Measurements from ENCODE around the gene ZNF761.

ZNF761 gene

DNA sequence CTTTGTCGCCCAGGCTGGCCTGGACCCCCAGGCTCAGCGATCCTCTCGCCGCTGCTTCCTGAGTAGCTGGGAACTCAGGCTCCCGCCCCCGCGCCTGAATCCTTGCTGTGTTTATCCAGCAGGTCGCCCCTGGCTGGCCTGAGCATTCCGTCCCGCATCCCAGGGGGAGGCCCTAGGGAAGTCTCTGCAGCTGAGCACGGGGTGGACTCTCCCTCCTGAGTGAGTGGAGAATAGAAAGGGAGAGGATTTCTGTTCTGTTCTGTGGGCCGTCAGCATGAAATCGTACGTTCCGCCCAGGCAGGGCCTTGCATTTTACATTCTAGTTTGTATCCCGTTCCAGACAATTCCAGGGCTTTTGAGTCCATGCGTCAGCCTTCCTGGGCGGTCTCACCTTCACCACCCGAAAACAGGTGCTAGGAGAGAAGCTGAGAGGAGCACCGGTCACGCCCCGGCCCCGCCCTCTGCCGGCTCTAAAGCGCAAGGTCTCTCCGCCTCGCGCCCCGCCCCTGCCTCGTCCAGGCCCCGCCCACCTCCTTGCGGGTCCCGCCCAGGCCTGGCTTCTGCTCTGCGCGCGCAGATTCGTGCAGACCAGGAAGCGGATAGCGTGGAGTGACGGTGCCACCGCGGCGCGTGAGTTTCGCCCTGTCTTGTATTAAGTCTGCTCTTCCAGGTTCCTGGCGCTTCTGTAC, at the start of gene ZNF761:
TSS of gene ZNF761 (plus strand) at position 586 of the 689 bp plus-strand sequence. CDS start 15,285 bp downstream, outside the sequence.
- ATAC-seq, result peak; percentile 100

DNA sequence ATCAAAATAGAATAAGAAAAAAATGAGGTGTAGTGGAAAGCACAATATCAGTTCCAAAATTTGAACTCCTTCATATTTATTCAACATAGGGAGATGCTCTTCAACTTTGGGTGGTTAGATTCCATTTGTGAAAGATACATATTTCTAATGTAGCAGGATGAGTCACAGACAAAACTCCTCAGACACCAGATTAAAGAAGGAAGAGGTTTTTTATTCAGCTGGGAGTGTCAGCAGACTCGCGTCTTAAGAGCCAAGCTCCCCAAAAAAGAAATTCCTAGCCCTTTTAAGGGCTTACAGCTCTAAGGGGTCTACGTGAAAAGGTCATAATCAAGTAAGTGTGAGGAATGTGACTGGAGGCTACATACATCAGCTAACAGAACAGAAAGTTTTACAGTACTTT, 43.6 kb upstream of the ZNF761 start:
- ATAC-seq, result no peak
- TF ChIP-seq BACH2 (CRISPR knock-in tag; IDR thresholded peaks at IDR 0.05; ENCODE audit: borderline replicate concordance), result no peak
- TF ChIP-seq ESRRG (CRISPR knock-in tag; IDR thresholded peaks at IDR 0.05), result no peak

More for the DNA sequence above, at the start of gene ZNF761:
- TF ChIP-seq, protein P1, sequence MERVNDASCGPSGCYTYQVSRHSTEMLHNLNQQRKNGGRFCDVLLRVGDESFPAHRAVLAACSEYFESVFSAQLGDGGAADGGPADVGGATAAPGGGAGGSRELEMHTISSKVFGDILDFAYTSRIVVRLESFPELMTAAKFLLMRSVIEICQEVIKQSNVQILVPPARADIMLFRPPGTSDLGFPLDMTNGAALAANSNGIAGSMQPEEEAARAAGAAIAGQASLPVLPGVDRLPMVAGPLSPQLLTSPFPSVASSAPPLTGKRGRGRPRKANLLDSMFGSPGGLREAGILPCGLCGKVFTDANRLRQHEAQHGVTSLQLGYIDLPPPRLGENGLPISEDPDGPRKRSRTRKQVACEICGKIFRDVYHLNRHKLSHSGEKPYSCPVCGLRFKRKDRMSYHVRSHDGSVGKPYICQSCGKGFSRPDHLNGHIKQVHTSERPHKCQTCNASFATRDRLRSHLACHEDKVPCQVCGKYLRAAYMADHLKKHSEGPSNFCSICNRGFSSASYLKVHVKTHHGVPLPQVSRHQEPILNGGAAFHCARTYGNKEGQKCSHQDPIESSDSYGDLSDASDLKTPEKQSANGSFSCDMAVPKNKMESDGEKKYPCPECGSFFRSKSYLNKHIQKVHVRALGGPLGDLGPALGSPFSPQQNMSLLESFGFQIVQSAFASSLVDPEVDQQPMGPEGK (CRISPR knock-in tag; IDR thresholded peaks at IDR 0.05; ENCODE audit: borderline replicate concordance), result no peak
- TF ChIP-seq, protein P2, sequence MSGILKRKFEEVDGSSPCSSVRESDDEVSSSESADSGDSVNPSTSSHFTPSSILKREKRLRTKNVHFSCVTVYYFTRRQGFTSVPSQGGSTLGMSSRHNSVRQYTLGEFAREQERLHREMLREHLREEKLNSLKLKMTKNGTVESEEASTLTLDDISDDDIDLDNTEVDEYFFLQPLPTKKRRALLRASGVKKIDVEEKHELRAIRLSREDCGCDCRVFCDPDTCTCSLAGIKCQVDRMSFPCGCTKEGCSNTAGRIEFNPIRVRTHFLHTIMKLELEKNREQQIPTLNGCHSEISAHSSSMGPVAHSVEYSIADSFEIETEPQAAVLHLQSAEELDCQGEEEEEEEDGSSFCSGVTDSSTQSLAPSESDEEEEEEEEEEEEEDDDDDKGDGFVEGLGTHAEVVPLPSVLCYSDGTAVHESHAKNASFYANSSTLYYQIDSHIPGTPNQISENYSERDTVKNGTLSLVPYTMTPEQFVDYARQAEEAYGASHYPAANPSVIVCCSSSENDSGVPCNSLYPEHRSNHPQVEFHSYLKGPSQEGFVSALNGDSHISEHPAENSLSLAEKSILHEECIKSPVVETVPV (CRISPR knock-in tag; IDR thresholded peaks at IDR 0.05), result no peak
- no peak for TF ChIP-seq CSDC2 (CRISPR knock-in tag; IDR thresholded peaks at IDR 0.05)
- TF ChIP-seq ESRRG (CRISPR knock-in tag; IDR thresholded peaks at IDR 0.05), result no peak
- no peak for TF ChIP-seq GLIS3 (CRISPR knock-in tag; IDR thresholded peaks at IDR 0.05)

DNA sequence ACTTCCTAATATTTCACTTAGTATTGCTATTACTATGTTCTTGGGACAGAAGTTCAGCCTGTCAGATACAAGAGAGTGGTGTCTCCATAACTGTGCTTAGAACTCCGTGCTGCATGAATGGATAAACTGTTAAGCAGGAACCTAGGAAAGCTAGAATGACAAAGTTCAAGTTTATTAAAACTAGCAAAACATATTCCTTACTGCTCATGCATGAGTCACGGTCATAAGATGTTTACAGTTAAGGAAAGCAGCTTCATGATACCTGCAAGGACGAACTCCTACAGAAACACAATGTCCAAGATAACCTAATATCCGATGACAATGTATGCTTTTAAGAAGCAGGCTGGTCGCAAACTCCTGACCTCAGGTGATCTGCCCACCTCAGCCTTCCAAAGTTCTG, 42.9 kb upstream of the ZNF761 start:
- no peak for TF ChIP-seq ZC3H10 (CRISPR knock-in tag; IDR thresholded peaks at IDR 0.05)
- no peak for TF ChIP-seq ZNF565 (CRISPR knock-in tag; conservative IDR thresholded peaks at IDR 0.05; ENCODE audit: low read depth)
- no peak for TF ChIP-seq SNAI2 (CRISPR knock-in tag; IDR thresholded peaks at IDR 0.05)
- TF ChIP-seq CSDC2 (CRISPR knock-in tag; IDR thresholded peaks at IDR 0.05), result no peak
- no peak for TF ChIP-seq ARNTL (CRISPR knock-in tag; IDR thresholded peaks at IDR 0.05; ENCODE audit: borderline replicate concordance, low read depth)
- TF ChIP-seq ZFP30 (CRISPR knock-in tag; IDR thresholded peaks at IDR 0.05), result no peak
- no peak for TF ChIP-seq ZNF8 (CRISPR knock-in tag; IDR thresholded peaks at IDR 0.05)
- TF ChIP-seq ZFP3 (CRISPR knock-in tag; IDR thresholded peaks at IDR 0.05), result no peak
- TF ChIP-seq ESRRG (CRISPR knock-in tag; IDR thresholded peaks at IDR 0.05), result no peak
- no peak for TF ChIP-seq BACH2 (CRISPR knock-in tag; IDR thresholded peaks at IDR 0.05; ENCODE audit: borderline replicate concordance)
- no peak for TF ChIP-seq TCF4 (CRISPR knock-in tag; IDR thresholded peaks at IDR 0.05; ENCODE audit: borderline replicate concordance)
- TF ChIP-seq GLIS3 (CRISPR knock-in tag; IDR thresholded peaks at IDR 0.05), result no peak
- TF ChIP-seq, protein P3, sequence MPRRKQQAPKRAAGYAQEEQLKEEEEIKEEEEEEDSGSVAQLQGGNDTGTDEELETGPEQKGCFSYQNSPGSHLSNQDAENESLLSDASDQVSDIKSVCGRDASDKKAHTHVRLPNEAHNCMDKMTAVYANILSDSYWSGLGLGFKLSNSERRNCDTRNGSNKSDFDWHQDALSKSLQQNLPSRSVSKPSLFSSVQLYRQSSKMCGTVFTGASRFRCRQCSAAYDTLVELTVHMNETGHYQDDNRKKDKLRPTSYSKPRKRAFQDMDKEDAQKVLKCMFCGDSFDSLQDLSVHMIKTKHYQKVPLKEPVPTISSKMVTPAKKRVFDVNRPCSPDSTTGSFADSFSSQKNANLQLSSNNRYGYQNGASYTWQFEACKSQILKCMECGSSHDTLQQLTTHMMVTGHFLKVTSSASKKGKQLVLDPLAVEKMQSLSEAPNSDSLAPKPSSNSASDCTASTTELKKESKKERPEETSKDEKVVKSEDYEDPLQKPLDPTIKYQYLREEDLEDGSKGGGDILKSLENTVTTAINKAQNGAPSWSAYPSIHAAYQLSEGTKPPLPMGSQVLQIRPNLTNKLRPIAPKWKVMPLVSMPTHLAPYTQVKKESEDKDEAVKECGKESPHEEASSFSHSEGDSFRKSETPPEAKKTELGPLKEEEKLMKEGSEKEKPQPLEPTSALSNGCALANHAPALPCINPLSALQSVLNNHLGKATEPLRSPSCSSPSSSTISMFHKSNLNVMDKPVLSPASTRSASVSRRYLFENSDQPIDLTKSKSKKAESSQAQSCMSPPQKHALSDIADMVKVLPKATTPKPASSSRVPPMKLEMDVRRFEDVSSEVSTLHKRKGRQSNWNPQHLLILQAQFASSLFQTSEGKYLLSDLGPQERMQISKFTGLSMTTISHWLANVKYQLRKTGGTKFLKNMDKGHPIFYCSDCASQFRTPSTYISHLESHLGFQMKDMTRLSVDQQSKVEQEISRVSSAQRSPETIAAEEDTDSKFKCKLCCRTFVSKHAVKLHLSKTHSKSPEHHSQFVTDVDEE (CRISPR knock-in tag; IDR thresholded peaks at IDR 0.05), result no peak
- TF ChIP-seq OSR1 (CRISPR knock-in tag; IDR thresholded peaks at IDR 0.05), result no peak
- no peak for ATAC-seq

DNA sequence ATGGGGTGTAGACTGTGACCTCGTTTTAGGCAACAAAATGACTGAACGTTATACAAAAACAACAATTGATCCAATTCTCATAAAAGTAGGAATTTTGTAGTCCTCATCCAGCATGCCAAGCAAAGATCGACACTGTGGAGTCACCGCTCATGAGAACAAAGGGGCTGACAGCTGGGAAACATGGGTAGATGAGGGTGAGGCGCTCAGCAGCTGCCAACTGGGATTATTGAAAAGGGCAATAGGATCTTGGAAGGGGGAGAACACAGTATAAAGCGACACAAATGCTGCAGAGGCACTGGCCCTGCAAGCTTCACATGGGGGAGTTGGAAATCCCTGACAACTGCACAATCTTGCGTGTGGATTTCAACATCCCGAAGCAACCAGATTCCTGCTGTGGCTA, 42.2 kb upstream of the ZNF761 start:
- ATAC-seq, result no peak

More for the DNA sequence above, 42.2 kb upstream of the ZNF761 start:
- TF ChIP-seq GLIS3 (CRISPR knock-in tag; IDR thresholded peaks at IDR 0.05) (no peak), ZFP3 (CRISPR knock-in tag; IDR thresholded peaks at IDR 0.05) (no peak), RARB (CRISPR knock-in tag; IDR thresholded peaks at IDR 0.05) (no peak)
- TF ChIP-seq, protein P3 (CRISPR knock-in tag; IDR thresholded peaks at IDR 0.05), result no peak
- TF ChIP-seq, protein P4, sequence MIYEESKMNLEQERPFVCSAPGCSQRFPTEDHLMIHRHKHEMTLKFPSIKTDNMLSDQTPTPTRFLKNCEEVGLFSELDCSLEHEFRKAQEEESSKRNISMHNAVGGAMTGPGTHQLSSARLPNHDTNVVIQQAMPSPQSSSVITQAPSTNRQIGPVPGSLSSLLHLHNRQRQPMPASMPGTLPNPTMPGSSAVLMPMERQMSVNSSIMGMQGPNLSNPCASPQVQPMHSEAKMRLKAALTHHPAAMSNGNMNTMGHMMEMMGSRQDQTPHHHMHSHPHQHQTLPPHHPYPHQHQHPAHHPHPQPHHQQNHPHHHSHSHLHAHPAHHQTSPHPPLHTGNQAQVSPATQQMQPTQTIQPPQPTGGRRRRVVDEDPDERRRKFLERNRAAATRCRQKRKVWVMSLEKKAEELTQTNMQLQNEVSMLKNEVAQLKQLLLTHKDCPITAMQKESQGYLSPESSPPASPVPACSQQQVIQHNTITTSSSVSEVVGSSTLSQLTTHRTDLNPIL (CRISPR knock-in tag; IDR thresholded peaks at IDR 0.05; ENCODE audit: low read depth), result no peak

All from SK-N-SH treated with all-trans-retinoic acid at 6 μM for 48 hours (cell line).